ENCODE results near the gene VWA1.
A peak's percentile ranks its signal among the peaks of the same experiment; 100 is the strongest.
"Not testable (repeated sequence)": the region's sequence is repeated elsewhere in the genome, so short reads cannot be mapped to it uniquely, and the experiment has no call there.

The VWA1 gene

GRCh38 chr1:1402901-1403392 lies 32.5 kb upstream of the VWA1 start:
- DNase-seq (ENCODE audit: low spot score) = not testable (repeated sequence)

- no peak for DNase-seq (ENCODE audit: low spot score)
Observed at GRCh38 chr1:1403653-1404052, 31.8 kb upstream of the VWA1 start.

GRCh38 chr1:1406101-1406820 lies 29.2 kb upstream of the VWA1 start:
- no peak for DNase-seq (ENCODE audit: low spot score)

- peak; percentile 97 for DNase-seq (ENCODE audit: low spot score)
Observed at GRCh38 chr1:1406821-1407635, 28.5 kb upstream of the VWA1 start, which contains the start of gene MRPL20. Gene MRPL20 (minus strand): TSS chr1:1407293. CDS start chr1:1407217, 76 bp downstream.

- no peak for DNase-seq (ENCODE audit: low spot score)
Observed at GRCh38 chr1:1407636-1408318, 27.7 kb upstream of the VWA1 start.

- not testable (repeated sequence) for DNase-seq (ENCODE audit: low spot score)
Observed at GRCh38 chr1:1410238-1410637, 25.3 kb upstream of the VWA1 start.

- no peak for DNase-seq (ENCODE audit: low spot score)
Observed at GRCh38 chr1:1411626-1412025, 23.9 kb upstream of the VWA1 start.

- not testable (repeated sequence) for DNase-seq (ENCODE audit: low spot score)
Observed at GRCh38 chr1:1412311-1412902, 23.1 kb upstream of the VWA1 start.

- DNase-seq (ENCODE audit: low spot score) = no peak
Observed at GRCh38 chr1:1415751-1416150, 19.7 kb upstream of the VWA1 start.

- not testable (repeated sequence) for DNase-seq (ENCODE audit: low spot score)
Observed at GRCh38 chr1:1417396-1417795, 18.1 kb upstream of the VWA1 start.

- DNase-seq (ENCODE audit: low spot score) = not testable (repeated sequence)
Observed at GRCh38 chr1:1417825-1418463, 17.5 kb upstream of the VWA1 start.

- no peak for DNase-seq (ENCODE audit: low spot score)
Observed at GRCh38 chr1:1418464-1419362, 16.8 kb upstream of the VWA1 start.

GRCh38 chr1:1419363-1419812 lies 16.1 kb upstream of the VWA1 start:
- no peak for DNase-seq (ENCODE audit: low spot score)

- peak; percentile 38 for DNase-seq (ENCODE audit: low spot score)
Observed at GRCh38 chr1:1419813-1420653, 15.5 kb upstream of the VWA1 start.

GRCh38 chr1:1420654-1421141 lies 14.8 kb upstream of the VWA1 start:
- no peak for DNase-seq (ENCODE audit: low spot score)

GRCh38 chr1:1421147-1421906 lies 14.2 kb upstream of the VWA1 start, which contains the start of gene ANKRD65:
Gene ANKRD65 (minus strand): TSS chr1:1421276. CDS start chr1:1421005, 271 bp downstream.
- no peak for DNase-seq (ENCODE audit: low spot score)

- no peak for DNase-seq (ENCODE audit: low spot score)
Observed at GRCh38 chr1:1421907-1422464, 13.5 kb upstream of the VWA1 start.
